Subcutaneous adipose tissue (tissue), 4 donors: ENCODE data around the gene LRRFIP1. TPM values are rescaled to one million over a fixed set of nuclear protein-coding genes. Genes with fewer than 3 reads are reported as not detected.

Experiments used
- total RNA-seq, 4 donors: library from RNA; depleted of rRNA; stranded (reverse); fragments of >200 nt; gene quantifications; one replicate each; pipeline ENCODE4 v1.1.0, GENCODE V29; 2016
- TF ChIP-seq, protein P1 (sequence below): fragments of 450-650 bp; IDR thresholded peaks from one replicate; pipeline ENCODE4 v1.5.1; 2016; ENCODE audit warnings: low read depth, mild to moderate bottlenecking, control low read depth, antibody characterized with exemption, moderate library complexity

Gene LRRFIP1
- total RNA-seq, 4 donors from 2014 or later, result 85.4 to 130 (median 99.6) TPM

DNA sequence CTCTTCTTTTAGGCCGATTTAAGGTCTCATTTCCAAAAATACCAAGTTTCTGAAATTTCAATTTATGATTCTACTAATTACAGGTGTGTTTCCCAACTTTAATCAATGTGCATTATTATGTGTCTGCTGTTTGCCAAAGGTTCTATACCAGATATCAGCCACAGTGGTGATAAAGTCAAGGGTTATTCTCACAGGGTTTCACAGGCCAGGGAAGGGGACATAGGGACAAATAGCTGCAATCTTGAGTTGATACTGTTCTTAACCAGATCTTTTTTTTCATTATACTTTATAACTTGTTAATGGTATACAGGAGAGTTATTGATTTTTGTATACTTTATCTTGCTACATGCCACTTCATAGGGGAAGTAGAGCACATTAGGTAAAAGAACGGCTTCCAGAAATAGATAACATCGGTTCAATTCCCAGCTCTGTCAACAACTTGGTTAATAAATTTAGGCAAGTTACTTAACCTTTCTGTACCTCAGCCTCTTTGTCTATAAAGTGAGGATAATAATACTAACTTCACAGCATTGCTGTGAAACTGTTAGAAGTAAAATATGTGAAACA is 200.1 kb downstream of the LRRFIP1 start:
- TF ChIP-seq, protein P1, sequence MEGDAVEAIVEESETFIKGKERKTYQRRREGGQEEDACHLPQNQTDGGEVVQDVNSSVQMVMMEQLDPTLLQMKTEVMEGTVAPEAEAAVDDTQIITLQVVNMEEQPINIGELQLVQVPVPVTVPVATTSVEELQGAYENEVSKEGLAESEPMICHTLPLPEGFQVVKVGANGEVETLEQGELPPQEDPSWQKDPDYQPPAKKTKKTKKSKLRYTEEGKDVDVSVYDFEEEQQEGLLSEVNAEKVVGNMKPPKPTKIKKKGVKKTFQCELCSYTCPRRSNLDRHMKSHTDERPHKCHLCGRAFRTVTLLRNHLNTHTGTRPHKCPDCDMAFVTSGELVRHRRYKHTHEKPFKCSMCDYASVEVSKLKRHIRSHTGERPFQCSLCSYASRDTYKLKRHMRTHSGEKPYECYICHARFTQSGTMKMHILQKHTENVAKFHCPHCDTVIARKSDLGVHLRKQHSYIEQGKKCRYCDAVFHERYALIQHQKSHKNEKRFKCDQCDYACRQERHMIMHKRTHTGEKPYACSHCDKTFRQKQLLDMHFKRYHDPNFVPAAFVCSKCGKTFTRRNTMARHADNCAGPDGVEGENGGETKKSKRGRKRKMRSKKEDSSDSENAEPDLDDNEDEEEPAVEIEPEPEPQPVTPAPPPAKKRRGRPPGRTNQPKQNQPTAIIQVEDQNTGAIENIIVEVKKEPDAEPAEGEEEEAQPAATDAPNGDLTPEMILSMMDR, result no peak

Other genes with a start within 250 kb of the LRRFIP1 start
- gene COL6A3, start 213.4 kb upstream of the LRRFIP1 start, total RNA-seq, result 100 to 1,000 TPM; 432 to 983 (median 750) TPM
- gene MLPH, start 140.3 kb upstream of the LRRFIP1 start, total RNA-seq, result 10 to 100 TPM in 3 of 4 donors, 1 to 10 TPM in 1; 7.1 to 24.7 (median 16.4) TPM
- gene PRLH, start 61.0 kb upstream of the LRRFIP1 start, total RNA-seq, result not detected
- 1 to 10 TPM in 1 of 4 donors, under 1 TPM in 1, not detected in 2; 0.65 to 1.2 TPM for gene RAB17, start 36.9 kb upstream of the LRRFIP1 start, total RNA-seq
- gene RBM44, start 171.2 kb downstream of the LRRFIP1 start, total RNA-seq, result 1 to 10 TPM in 3 of 4 donors, under 1 TPM in 1; 0.38 to 2.6 (median 1.7) TPM
- 1 to 10 TPM in 3 of 4 donors, not detected in 1; 1.5 to 5.6 (median 2.9) TPM for gene RAMP1, start 232.0 kb downstream of the LRRFIP1 start, total RNA-seq